ENCODE results near the gene INSYN2B.
"Not testable (repeated sequence)": the region's sequence is repeated elsewhere in the genome, so short reads cannot be mapped to it uniquely, and the experiment has no call there.

- TF ChIP-seq EZH2phosphoT487 (conservative IDR thresholded peaks at IDR 0.05; ENCODE audit: low read length); CTCF (IDR thresholded peaks at IDR 0.05; ENCODE audit: insufficient read depth, low read length, poor library complexity, severe bottlenecking): not testable (repeated sequence)
Observed at GRCh38 chr5:169834540-169834939, 145.8 kb downstream of the INSYN2B start.
